Motor neuron (in vitro differentiated cells): ENCODE data around the gene IL4. TPM values are rescaled to one million over a fixed set of nuclear protein-coding genes. Genes with fewer than 3 reads are reported as not detected.
A peak's percentile ranks its signal among the peaks of the same experiment; 100 is the strongest.

ENCODE experiments used
- ATAC-seq, 8 experiments: fragments of 200-7000 bp; cut with Tn5 transposase; replicated peaks in 6 of 8; 2 replicates each; pipeline ENCODE4 v1.8.0; 2021; ENCODE audit warnings: mild to moderate bottlenecking in 8 of 8, moderate library complexity in 8 of 8
- H3K27ac ChIP-seq, 2 donors: fragments of 250-450 bp; sonication (Bioruptor Pico); 2 replicates each; pipeline ENCODE4 v1.9.0; 2021; ENCODE audit warnings: antibody characterized with exemption in 2 of 2, mild to moderate bottlenecking in 2 of 2, moderate library complexity in 1 of 2
- H3K4me1 ChIP-seq, 2 donors: fragments of 250-450 bp; sonication (Bioruptor Pico); replicated peaks in 1 of 2; 2 replicates each; pipeline ENCODE4 v1.6.1; 2021; ENCODE audit warnings: antibody characterized with exemption in 2 of 2, mild to moderate bottlenecking in 2 of 2, moderate library complexity in 1 of 2
- H3K4me3 ChIP-seq, 5 donors: fragments of 250-450 bp; sonication (Bioruptor Pico); 2 replicates each; pipeline ENCODE4 v1.9.0; 2021; ENCODE audit warnings: antibody characterized with exemption in 5 of 5, mild to moderate bottlenecking in 5 of 5, moderate library complexity in 4 of 5
- WGBS, 10 experiments: fragments of 450-650 bp; shearing (Covaris generic); methylation state at CpG; one replicate each; pipeline ENCODE4 v1.0.0; 2022; 5-methylcytosine and 5-hydroxymethylcytosine counted together
- in situ Hi-C, 9 experiments: fragments of 400-800 bp; cut with MboI; loops; one replicate each; pipeline ENCODE4 v1.15.0; 2021; ENCODE audit warnings: low sequenced_read_pairs in 9 of 9, low pct_unique_long_range_greater_than_20kb in 2 of 9; ENCODE audit not compliant: unreplicated experiment in 9 of 9
- total RNA-seq, 8 experiments: library from RNA; unstranded; fragments of 300-600 nt; gene quantifications; 2 replicates each; pipeline versions ENCODE4 v1.2.3 to v1.2.4, GENCODE V29; 2022

IL4 gene
- total RNA-seq, 8 experiments from 2014 or later, result not detected

DNA sequence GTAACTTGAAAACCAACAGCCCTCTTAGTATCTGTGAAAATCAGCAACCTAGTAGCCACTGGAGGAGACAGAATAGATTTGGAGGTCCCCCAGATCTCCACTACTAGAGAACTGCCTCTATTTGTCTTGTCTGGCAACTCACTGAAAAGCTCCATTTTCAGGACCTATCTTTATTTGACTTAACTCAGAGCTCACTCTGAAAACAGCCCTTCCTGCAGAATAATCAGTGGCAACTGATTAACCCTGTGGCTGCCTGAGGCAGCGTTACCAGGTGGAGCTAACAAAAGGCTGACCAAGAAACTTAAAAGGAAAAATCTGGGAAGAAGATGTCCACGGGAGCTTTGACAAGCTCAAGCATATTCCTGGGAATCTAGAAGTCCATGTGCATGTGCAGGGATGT lies 26.3 kb upstream of the IL4 start:
- 60 to 100% (median 80%) methylated on average over 1 of the region's 2 CpGs; no CpG with 5 or more reads in 5 of the 10 experiments for WGBS, 10 experiments
- ATAC-seq, result no peak
- Histone ChIP-seq H3K4me3 (no peak overlapping the region), H3K27ac (no peak overlapping the region), H3K4me1 (no peaks in the 10 kb centered on the region)
- in situ Hi-C loops, result no loop called here

DNA sequence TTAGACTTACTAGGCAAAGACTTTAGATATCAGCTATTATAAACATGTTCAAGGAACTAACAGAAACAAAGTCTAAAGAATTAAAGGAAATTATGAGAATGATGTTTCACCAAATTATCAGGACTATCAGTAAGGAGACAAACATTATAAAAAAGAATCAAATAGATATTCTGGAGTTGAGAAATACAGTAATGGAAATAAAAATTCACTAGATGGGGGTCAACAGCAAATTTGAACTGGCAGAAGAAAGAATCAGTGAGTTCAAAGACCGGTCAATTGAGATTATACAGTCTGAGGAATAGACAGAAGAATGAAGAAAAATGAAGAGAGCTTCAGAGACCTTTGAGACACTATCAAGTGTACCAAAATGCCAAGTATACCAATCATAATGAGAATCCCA lies 25.4 kb upstream of the IL4 start:
- H3K4me1 ChIP-seq, result no peaks in the 10 kb centered on the region
- no peak overlapping the region for H3K27ac ChIP-seq
- 83 to 100% (median 95%) methylated on average over 1 of the region's 1 CpG; no CpG with 5 or more reads in 1 of the 10 experiments for WGBS, 10 experiments
- in situ Hi-C loops, result no loop called here
- no peak for ATAC-seq
- no peak overlapping the region for H3K4me3 ChIP-seq

DNA sequence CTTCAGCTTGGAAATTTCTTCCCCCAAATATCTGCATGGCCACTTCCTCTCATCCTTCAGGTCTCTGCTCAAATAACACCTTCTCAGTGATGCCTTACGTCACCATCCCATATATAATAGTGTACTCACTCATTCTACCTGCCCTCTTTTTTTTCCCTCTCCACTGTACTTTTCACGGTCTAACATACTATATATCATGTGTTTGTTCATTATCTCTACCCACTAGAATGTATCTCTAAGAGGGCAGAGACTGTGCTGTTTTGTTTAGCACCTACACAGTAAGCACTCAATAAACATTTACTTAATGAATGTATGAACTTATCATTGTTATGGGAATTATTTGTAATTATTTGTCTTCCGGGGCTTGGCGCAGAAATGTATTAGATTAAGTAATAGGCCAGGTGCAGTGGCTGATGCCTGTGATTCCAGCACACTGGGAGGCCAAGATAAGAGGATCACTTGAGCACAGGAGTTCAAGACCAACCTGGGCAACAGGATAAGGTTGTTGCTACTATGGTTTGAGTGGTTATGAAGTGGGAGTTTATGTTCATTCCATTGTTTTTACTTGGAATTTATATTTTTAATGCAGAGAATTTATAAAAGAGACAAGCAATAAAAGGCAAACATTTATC lies 21.8 kb upstream of the IL4 start:
- H3K4me1 ChIP-seq, result peaks cover 0 to 4% of the 10 kb centered on the region in 2 donors
- 63 to 100% (median 87%) methylated on average over 1 to 4 of the region's 4 CpGs; no CpG with 5 or more reads in 2 of the 10 experiments for WGBS, 10 experiments
- H3K27ac ChIP-seq, result no peak overlapping the region
- no peak for ATAC-seq
- no peak overlapping the region for H3K4me3 ChIP-seq
- in situ Hi-C loops, result loop anchor here in 1 of 9 experiments (25.0 kb wide), 1 partner anchor 160 kb away; the partner anchor contains the start of gene SOWAHA

DNA sequence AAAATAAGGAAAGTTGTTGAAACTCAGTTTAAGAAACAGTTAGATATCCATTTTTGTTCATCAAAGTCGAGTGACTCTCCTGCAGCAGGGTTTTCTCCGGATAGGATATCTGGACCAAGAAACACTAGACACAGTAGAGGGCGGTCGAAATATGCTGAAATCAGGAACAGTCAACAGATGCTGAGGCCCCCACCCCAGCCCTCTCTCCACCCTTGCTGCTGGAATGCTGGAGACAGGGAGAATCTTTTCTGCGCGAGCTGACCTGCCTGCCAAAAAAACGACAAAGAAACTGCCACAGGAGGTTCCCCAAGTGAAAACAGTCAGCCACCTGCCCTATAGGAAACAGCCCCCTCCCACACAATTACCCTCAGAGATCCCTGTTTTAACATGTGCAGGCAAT lies 20.1 kb upstream of the IL4 start:
- in situ Hi-C loops, result loop anchor here in 1 of 9 experiments (25.0 kb wide), 1 partner anchor 159 kb away; the partner anchor contains the start of gene SOWAHA
- H3K4me1 ChIP-seq, result peaks cover 0 to 4% of the 10 kb centered on the region in 2 donors
- H3K27ac ChIP-seq, result no peak overlapping the region
- WGBS, 10 experiments, result 0 to 67% (median 21%) methylated on average over 1 to 6 of the region's 7 CpGs; no CpG with 5 or more reads in 1 of the 10 experiments
- H3K4me3 ChIP-seq, result no peak overlapping the region
- ATAC-seq, result peak in 3 of 8 experiments; percentile 36 to 68 (median 58)

DNA sequence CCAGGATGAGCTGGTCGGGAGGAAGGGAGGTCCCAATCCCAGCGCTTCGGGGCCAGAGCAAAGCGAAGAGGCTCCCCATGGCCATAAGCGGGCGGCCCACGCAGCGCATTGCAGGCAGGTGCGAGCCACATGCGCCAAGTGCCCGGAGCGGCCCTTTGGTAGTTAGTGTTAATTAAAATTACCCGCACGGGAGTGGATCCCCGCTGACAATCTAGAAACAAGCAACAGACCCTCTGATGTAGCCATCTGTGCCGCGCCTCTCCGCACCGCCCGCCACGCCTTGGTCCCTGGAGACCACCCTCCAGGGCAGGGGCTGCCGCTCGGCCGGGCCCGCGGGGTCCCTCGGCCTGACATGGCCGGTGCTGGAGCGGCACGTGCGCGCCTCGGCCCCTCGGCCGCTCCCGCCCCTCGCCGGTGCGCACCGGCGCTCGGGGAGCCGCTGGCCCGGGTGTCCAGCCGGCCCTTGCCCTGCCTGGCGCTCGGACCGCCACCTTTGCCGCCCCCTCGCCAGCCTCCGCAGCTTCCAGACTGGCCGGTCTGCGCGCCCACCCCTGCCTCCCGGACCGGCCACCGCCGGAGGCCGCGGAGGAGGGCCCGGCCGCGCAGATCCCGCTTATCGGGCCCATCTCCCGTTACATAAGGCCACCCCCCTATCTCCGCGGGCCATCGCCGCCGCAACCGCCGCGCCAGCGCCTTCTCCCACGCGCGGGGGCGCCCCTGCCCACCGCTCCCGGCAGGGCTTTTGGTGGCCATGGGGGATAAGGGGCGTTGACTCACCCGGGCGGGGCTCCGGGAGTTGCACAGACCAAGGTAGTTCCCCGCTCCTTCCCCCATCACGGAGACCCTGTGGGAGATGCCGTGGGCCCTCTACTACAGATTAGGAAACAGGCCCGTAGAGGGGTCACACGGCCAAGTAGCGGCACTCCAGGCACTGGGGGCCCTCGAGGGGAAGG lies 17.7 kb upstream of the IL4 start:
- Histone ChIP-seq H3K4me3 (peak overlapping the region; percentile 22 to 29 (median 26)), H3K4me1 (peaks cover 4 to 6% of the 10 kb centered on the region in 2 donors), H3K27ac (no peak overlapping the region)
- WGBS, 10 experiments, result 0 to 72% (median 46%) methylated on average over 2 to 6 of the region's 92 CpGs; no CpG with 5 or more reads in 5 of the 10 experiments
- peak; percentile 41 to 87 (median 76) for ATAC-seq
- in situ Hi-C loops, result loop anchor here in 1 of 9 experiments (25.0 kb wide), 1 partner anchor 156 kb away; the partner anchor contains the start of gene SOWAHA

DNA sequence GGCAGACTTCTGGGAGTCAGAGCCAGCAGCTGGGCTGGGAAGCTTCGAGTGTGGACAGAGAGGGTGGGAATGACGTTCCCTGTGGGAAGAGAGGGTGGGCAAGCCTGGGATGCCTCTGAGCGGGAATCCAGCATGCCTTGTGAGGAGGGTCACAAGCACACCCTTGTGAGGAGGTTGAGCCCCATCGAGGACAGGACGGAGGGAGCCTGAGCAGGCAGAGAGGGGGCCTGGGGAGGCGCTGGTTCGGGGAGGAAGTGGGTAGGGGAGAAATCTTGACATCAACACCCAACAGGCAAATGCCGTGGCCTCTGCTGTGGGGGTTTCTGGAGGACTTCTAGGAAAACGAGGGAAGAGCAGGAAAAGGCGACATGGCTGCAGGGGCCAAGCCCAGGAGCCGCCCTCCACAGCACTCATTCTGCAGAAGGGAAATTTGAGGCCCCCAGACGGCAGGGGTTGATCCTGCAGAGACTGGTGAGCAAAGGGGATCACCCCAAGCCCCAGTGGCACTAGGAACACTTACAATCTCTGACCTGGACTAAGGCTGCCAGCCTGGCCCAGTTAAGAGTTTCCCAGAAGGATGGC lies 16.9 kb upstream of the IL4 start:
- Histone ChIP-seq H3K4me1 (peaks cover 4 to 6% of the 10 kb centered on the region in 2 donors), H3K27ac (no peak overlapping the region), H3K4me3 (no peak overlapping the region)
- no peak for ATAC-seq
- in situ Hi-C loops, result loop anchor here in 1 of 9 experiments (25.0 kb wide), 1 partner anchor 155 kb away; the partner anchor contains the start of gene SOWAHA
- no CpG with 5 or more reads among the region's 12 CpGs for WGBS, 10 experiments

DNA sequence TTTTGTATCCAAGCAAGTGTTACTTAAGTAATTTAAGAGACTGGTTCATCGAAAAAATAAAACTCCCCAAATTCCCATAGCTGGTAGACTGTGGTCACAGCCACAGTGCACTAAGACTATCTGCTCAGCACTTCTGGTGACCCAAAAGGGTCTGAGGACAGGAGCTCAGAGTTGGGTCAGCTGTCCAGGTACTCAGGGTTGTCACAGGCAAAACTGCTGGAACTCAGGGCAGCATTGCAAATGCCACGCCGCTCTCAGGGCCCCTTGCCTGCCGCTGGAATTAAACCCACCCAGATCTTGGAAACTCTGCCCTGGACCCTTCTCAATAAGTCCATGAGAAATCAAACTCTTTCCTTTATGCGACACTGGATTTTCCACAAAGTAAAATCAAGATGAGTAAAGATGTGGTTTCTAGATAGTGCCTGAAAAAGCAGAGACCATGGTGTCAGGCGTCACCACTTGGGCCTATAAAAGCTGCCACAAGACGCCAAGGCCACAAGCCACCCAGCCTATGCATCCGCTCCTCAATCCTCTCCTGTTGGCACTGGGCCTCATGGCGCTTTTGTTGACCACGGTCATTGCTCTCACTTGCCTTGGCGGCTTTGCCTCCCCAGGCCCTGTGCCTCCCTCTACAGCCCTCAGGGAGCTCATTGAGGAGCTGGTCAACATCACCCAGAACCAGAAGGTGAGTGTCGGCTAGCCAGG lies 16.0 kb upstream of the IL4 start, which contains the start of gene IL13:
Gene IL13 (plus strand): TSS at position 498 of the 705 bp plus-strand sequence. CDS start 14 bp downstream, at position 512.
- 87 to 100% (median 93%) methylated on average over 1 to 7 of the region's 12 CpGs; no CpG with 5 or more reads in 2 of the 10 experiments for WGBS, 10 experiments
- in situ Hi-C loops, result loop anchor here in 1 of 9 experiments (25.0 kb wide), 1 partner anchor 154 kb away; the partner anchor contains the start of gene SOWAHA
- H3K4me1 ChIP-seq, result peaks cover 4 to 6% of the 10 kb centered on the region in 2 donors
- H3K27ac ChIP-seq, result no peak within 1 kb of the TSS
- no peak within 1 kb of the TSS for H3K4me3 ChIP-seq
- ATAC-seq, result no peak

DNA sequence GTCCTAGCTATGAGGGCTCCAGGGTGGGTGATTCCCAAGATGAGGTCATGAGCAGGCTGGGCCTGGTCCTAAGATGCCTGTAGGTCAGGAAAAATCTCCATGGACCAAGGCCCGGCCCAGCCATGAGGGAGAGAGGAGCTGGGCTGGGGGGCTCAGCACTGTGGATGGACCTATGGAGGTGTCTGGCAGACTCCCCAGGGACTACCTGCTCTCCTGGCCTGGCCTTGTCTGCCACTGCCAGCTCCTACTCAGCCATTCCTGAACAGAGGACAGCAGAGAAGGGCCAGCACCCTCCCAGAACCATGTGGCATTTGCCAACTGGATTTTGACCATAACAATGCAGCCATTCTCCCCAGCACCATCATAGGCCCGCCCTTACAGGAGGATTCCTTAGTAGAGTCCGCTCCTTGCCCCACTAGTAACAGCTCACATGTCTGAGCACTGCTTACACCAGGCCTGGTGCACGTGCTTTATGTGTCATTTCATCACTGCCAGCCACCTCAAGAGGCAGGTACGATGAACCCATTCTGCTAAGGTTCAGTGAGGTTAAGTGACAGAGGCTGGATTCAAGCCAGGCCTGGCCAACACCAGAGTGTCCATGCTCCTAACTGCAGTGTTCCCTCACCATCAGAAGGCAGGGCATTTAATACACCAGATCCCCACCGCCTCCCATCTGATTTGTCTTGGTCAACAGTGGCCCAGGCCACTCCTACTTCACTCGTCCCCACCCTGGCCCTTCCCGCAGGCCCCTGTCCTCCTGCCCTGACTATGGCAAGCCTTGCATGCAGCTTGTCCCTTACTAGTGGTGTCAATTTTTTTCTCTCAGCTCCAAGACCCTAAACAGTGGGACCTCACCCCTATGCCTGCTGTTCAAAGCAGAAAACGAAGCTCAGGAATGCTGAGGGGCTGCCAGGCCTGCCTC lies 15.1 kb upstream of the IL4 start:
- Histone ChIP-seq H3K4me1 (peaks cover 4 to 6% of the 10 kb centered on the region in 2 donors), H3K4me3 (no peak overlapping the region), H3K27ac (no peak overlapping the region)
- WGBS, 10 experiments, result 40 to 100% (median 78%) methylated on average over 1 to 2 of the region's 9 CpGs; no CpG with 5 or more reads in 6 of the 10 experiments
- in situ Hi-C loops, result loop anchor here in 1 of 9 experiments (25.0 kb wide), 1 partner anchor 154 kb away; the partner anchor contains the start of gene SOWAHA
- ATAC-seq, result peak in 1 of 8 experiments; percentile 17

DNA sequence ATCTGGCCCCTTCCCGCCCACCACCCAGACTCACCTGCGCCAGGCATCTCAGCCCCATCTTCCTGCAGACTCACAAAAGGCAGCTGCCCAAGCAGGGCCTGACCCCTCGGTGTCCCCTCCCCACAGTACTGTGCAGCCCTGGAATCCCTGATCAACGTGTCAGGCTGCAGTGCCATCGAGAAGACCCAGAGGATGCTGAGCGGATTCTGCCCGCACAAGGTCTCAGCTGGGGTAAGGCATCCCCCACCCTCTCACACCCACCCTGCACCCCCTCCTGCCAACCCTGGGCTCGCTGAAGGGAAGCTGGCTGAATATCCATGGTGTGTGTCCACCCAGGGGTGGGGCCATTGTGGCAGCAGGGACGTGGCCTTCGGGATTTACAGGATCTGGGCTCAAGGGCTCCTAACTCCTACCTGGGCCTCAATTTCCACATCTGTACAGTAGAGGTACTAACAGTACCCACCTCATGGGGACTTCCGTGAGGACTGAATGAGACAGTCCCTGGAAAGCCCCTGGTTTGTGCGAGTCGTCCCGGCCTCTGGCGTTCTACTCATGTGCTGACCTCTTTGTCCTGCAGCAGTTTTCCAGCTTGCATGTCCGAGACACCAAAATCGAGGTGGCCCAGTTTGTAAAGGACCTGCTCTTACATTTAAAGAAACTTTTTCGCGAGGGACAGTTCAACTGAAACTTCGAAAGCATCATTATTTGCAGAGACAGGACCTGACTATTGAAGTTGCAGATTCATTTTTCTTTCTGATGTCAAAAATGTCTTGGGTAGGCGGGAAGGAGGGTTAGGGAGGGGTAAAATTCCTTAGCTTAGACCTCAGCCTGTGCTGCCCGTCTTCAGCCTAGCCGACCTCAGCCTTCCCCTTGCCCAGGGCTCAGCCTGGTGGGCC lies 13.9 kb upstream of the IL4 start:
- no peak for ATAC-seq
- H3K27ac ChIP-seq, result no peak overlapping the region
- H3K4me1 ChIP-seq, result peaks cover 8 to 12% of the 10 kb centered on the region in 2 donors
- no peak overlapping the region for H3K4me3 ChIP-seq
- in situ Hi-C loops, result loop anchor here in 1 of 9 experiments (25.0 kb wide), 1 partner anchor 152 kb away; the partner anchor contains the start of gene SOWAHA
- WGBS, 10 experiments, result 71 to 100% (median 87%) methylated on average over 1 to 9 of the region's 23 CpGs; no CpG with 5 or more reads in 3 of the 10 experiments

DNA sequence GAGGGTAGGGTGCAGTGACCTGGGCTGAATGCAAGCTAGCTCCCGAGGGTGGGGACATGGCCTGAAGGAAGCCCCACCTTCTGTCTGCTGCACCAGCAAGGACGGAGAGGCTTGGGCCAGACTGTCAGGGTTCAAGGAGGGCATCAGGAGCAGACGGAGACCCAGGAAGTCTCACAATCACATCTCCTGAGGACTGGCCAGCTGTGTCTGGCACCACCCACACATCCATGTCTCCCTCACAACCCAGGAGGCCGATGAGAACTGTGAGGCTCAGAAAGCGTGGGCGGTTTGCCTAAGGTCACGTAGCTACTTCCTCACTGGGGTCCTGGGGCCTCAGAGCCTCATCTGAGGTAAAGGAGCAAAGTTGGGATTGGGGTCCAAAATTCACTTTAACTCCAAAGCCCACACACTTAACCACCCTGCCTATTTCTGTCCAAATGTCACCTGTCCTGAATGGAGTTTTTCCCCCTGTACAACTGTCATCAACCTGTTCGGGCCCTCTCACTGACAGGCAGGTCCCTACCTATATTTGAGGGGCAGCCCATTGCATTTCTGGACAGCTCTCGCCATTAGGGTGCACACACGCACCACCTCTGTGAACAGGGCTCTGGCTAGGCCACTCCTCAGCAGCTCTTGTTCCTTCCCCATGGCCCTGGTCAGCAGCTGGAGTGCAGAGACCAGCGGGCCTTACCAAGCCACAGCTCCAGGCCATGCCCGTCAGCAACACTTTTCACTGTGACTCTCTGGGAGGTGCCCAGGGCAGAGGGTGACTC lies 12.4 kb upstream of the IL4 start:
- Histone ChIP-seq H3K4me3 (no peak overlapping the region), H3K4me1 (peaks cover 4 to 12% of the 10 kb centered on the region in 2 donors), H3K27ac (no peak overlapping the region)
- peak in 2 of 8 experiments; percentile 31 to 43 for ATAC-seq
- in situ Hi-C loops, result loop anchor here in 1 of 9 experiments (25.0 kb wide), 1 partner anchor 151 kb away; the partner anchor contains the start of gene SOWAHA
- 49 to 100% (median 84%) methylated on average over 1 to 5 of the region's 12 CpGs; no CpG with 5 or more reads in 2 of the 10 experiments for WGBS, 10 experiments
